NCI-H1048 (cell line): ENCODE results near the gene ADA.
"Not testable (repeated sequence)": the region's sequence is repeated elsewhere in the genome, so short reads cannot be mapped to it uniquely, and the experiment has no call there.

Experiments
- DNase-seq: peaks from one replicate; lab custom pipeline; 2025; lab: John Stamatoyannopoulos, UW

The ADA gene

GRCh38 chr20:44599715-44600114, 51.8 kb downstream of the ADA start:
- DNase-seq: no peak

DNA sequence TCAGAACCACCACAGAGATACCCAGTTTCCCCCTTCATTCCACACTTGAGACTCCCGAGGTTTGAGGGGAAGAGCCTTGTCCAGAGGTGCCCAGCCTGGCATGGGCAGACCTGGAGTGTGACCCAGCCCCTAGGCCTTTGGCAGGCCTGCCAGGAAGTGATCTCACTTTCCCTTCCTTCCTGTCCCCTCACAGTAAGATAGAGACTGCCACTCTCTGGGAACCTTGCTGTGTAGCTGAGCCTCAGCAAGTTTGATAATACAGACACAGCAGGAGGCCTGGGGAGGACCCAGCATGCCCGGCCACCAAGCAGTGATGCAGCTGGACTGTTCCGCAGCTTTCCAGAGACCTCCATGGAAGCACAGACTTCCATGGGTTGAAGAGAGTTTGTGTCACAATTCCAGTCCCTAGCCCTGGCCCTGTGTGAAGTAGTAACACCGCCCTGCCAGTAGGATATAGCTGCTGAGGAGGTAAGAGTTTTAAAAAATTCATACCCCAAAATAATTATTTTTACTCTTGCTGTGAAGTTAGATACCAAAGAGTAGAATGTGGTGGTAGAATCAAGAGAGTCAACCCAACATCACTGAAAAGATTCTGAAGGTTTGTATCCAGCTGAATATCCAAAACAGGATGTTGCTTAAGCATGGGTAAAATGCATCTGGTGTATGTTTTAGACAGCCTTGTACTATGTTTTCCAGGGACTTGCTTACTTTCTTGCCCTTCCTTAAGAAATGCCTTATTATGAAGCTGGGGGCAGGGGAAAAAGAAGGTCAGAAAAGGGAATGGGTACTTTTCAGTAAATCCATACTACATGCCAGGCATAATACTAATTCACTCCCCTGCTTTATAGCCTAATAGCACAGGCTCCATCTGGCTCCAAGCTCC, 52.8 kb downstream of the ADA start:
- DNase-seq: no peak

DNA sequence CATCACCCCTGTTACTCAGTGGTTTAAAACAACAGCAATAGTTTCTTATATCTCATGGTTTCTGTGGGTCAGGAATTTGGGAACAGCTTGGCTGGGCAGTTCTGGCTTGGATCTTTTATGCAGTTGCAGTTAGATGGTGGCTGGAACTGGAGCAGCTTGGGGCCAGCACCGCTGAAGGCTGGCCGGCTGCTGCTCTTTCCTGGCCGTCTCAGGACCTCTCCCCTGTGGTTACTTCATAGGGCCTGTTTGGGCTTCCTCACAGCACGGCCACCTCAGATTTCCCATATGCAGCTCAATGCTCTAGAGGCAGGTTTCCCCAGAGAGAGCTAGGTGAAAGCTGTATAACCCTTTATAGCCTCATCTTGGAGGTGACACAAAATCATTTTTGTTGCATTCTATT, 53.6 kb downstream of the ADA start:
- DNase-seq: no peak

DNA sequence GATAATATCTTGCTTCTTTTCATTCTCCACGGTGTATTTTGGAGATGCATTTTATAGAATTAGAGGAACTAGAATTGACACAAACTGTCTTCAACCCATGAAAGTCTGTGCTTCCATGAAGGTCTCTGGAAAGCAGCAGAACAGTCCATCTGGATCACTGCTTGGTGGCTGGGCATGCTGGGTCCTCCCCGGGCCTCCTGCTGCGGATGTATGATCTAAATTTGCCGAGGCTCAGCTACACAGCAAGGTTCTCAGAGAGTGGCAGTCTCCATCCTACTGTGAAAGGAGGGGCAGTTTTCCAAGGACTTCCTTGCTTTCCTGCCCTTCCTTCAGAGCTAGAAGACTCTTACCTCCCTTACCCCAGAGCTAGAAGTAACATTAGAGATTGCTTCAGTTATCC, 54.0 kb downstream of the ADA start:
- DNase-seq: no peak

DNA sequence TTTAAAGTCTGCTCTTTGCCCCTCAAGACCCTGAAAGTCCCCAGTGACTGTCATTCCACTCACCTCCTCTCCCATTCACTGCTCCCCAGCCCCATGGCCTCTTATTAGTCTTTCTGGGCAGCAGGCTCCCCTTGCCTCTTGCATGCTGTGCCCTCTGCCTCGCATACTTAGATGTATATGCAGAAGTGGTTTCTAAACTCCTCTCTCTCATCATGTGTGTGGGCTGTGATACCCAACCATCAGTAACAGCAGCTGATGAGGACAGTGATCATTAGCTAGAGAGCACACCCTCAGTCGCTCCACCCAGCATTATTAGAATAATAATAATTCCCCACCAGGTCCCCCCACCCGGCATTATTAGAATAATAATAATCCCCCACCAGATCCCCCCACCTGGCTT, 54.6 kb downstream of the ADA start:
- no peak for DNase-seq

- no peak for DNase-seq
Observed at GRCh38 chr20:44596010-44596409, 55.5 kb downstream of the ADA start.

- DNase-seq: no peak
Observed at GRCh38 chr20:44594730-44595129, 56.8 kb downstream of the ADA start.

DNA sequence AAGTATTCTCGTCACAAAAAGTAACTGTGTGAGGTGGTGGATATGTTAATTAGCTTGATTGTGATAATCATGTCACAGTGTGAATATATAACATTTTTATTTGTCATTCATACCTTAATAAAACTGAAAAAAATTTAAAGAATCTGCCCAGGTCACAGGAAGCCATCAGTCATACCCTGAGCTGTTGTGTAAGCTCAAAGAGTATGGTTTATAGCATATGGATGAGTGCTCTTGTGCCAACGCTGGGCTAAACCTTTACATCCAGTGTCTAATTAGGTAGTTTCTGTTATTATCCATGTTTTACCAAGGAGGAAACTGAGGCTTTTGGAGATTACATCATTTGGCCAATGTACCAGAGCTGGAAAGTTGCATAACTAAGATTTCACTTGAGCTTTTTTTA, 57.7 kb downstream of the ADA start:
- no peak for DNase-seq

DNA sequence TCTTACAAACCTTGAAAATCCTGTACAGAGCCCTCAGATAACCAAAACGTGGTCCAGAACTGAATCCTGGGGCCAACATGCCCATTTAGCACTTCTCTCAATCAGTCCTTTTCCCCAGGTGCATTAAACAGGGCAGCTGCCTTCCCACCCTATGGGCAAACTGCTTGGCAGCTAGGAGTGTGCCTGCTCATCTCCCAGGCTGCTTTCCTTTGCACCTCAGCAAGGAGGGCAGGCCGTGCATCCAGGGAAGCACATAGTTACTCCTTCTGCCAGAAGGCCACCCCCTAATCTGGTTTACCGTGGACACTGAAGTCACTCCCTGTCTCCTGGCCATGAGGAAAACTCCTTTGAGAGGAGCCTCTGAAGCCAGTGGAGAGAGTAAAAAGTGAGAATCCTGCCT, 59.1 kb downstream of the ADA start:
- no peak for DNase-seq

GRCh38 chr20:44590980-44591778, 60.3 kb downstream of the ADA start:
- no peak for DNase-seq

- no peak for DNase-seq
Observed at GRCh38 chr20:44589537-44589936, 62.0 kb downstream of the ADA start.

GRCh38 chr20:44588321-44588720, 63.2 kb downstream of the ADA start:
- DNase-seq: not testable (repeated sequence)

GRCh38 chr20:44587035-44587980, 64.2 kb downstream of the ADA start:
- DNase-seq: no peak

GRCh38 chr20:44586289-44586911, 65.1 kb downstream of the ADA start:
- DNase-seq: no peak

- no peak for DNase-seq
Observed at GRCh38 chr20:44585057-44585963, 66.2 kb downstream of the ADA start.

DNA sequence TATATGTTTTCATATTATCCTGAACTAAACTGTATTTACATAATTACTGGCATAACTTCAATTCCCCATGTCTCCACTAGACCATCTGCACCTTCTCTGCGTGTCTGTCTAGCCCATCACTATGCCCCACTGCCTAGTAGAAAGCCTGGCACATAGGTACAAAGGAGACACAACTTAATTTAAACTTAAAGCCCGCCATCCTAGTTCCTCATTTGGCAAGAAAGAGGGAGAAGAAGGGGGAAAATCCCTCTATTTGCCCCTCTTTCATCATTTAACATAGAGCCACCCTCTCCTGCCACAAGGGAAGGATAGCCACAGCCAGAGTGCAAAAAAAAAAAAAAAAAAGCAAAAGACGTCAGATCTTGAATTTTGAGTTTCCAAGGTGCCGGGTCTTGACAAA, 67.3 kb downstream of the ADA start:
- no peak for DNase-seq

DNA sequence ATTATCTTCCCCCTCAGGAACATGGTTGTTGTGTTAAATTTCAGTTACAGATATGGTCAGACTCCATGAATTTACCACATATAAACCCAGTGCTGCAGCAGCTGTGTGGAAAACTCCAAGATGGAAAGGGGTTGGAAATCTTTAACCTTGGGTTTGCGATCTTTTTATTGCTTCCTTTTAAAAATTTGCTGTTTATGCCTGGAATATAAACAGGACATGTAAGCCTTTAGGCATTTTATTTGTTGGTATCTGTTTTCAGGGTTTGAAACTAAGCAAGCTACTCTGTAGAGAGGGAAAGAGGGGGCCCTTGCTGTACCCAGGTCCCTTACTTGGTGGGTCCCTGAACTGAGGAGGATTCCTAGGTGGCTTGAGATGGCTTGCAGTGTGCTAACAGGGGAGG, 68.3 kb downstream of the ADA start:
- DNase-seq: no peak

- no peak for DNase-seq
Observed at GRCh38 chr20:44582311-44583025, 69.0 kb downstream of the ADA start, which contains the start of gene PKIG. TSS of gene PKIG (plus strand) at chr20:44582579. CDS start at chr20:44614557, 31,978 bp downstream.

DNA sequence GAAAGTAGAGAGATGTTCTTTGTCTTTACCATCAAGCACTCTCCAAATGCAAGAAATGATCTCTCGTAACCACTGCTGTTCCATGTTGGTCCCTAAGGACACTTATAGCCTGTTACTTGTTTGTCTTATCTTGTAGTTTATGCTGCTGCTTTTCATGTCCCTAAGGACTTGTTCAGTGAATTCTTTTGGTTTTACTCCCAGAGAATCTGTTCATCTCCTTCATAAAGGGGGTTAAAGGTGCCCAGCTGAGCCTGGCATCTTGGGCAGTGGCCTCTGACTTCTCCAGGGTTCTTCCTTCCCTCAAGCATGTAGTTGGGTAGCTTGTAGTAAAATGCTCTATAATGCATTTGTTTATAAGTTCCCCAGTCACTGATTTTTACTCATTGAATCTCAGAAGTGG, 70.0 kb downstream of the ADA start:
- no peak for DNase-seq
